Measurements from ENCODE around the gene AACS. TPM values are rescaled to one million over a fixed set of nuclear protein-coding genes. Genes with fewer than 3 reads are reported as not detected.

Gene AACS
- total and polyA plus RNA-seq, 2 of the 13 experiments (the other 11 are each of a cell fraction or from before 2014, with no cell fraction given) = 23.3 to 28.8 TPM

DNA sequence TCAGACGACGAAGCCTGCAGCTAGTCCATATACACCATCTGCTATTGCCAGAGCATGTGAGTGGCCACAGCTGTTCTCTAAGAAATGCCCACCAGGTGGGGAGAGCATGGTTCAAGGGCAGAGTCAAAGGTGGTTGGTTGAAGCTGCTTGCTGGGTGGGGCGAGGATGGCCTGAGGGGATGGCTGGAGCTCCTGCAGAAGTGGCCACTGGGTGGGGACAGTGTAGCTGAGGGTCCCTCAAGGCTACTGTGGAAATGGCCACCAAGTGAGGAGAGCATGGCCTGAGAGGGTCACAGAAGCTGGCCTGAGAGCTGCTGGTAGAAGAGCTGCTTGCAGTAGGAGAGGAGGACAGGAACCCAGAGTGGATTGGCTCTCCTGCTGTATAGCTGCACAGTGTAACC, 102.4 kb downstream of the AACS start:
- 81% methylated on average over 2 of the region's 3 CpGs for WGBS (ENCODE audit: low lambda C conversion rate)
- Histone ChIP-seq H3K79me2 (ENCODE audit: insufficient read depth, low read length) (no peaks in the 10 kb centered on the region), H3K4me1 (ENCODE audit: insufficient read depth, low read length) (no peaks in the 10 kb centered on the region), H3K9ac (ENCODE audit: insufficient read depth, low read depth, low read length) (no peak overlapping the region), H3K27me3 (ENCODE audit: control insufficient read depth in 1 of 2, insufficient read depth in 2 of 2, low read length in 2 of 2) (peaks cover 4 to 24% of the 10 kb centered on the region in 2 experiments; a peak in 2 of 5 replicates), H2AFZ (ENCODE audit: low read length) (no peak overlapping the region), H3K27ac (ENCODE audit: extremely low read length, insufficient read depth, low read length) (no peak overlapping the region), H3K4me2 (ENCODE audit: low read depth, low read length) (no peak overlapping the region), H3K36me3 (replicated peaks in 1 of 2; ENCODE audit: control insufficient read depth in 1 of 2, insufficient read depth in 2 of 2, low read length in 2 of 2) (no peaks in the 10 kb centered on the region), H3K4me3 (replicated peaks in 1 of 3; ENCODE audit: insufficient read depth in 1 of 3, low read depth in 2 of 3, low read length in 3 of 3) (no peak overlapping the region), H3K9me3 (ENCODE audit: low read length) (no peaks in the 10 kb centered on the region), H4K20me1 (ENCODE audit: insufficient read depth, low read length) (no peaks in the 10 kb centered on the region)
- in situ Hi-C loops (cut with HindIII; ENCODE audit: extremely low pct_ligation_motif_present, low pct_unique_long_range_greater_than_20kb) (no loop called here), intact Hi-C loops (cut with micrococcal nuclease; ENCODE audit: unreplicated experiment) (no loop called here)
- peak; percentile 52 for ATAC-seq
- TF ChIP-seq, protein P1, sequence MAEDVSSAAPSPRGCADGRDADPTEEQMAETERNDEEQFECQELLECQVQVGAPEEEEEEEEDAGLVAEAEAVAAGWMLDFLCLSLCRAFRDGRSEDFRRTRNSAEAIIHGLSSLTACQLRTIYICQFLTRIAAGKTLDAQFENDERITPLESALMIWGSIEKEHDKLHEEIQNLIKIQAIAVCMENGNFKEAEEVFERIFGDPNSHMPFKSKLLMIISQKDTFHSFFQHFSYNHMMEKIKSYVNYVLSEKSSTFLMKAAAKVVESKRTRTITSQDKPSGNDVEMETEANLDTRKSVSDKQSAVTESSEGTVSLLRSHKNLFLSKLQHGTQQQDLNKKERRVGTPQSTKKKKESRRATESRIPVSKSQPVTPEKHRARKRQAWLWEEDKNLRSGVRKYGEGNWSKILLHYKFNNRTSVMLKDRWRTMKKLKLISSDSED (CRISPR knock-in tag; IDR thresholded peaks at IDR 0.05) = no peak
- no peak for TF ChIP-seq BRCA1 (CRISPR knock-in tag; IDR thresholded peaks at IDR 0.05)
- no peak for TF ChIP-seq ZBTB38 (CRISPR knock-in tag; IDR thresholded peaks at IDR 0.05)
- TF ChIP-seq ZNF549 (CRISPR knock-in tag; IDR thresholded peaks at IDR 0.05) = no peak
- no peak for TF ChIP-seq ZNF563 (CRISPR knock-in tag; IDR thresholded peaks at IDR 0.05)
- no peak for TF ChIP-seq ZFP82 (CRISPR knock-in tag; IDR thresholded peaks at IDR 0.05; ENCODE audit: borderline replicate concordance)
- TF ChIP-seq TCF12 (IDR thresholded peaks at IDR 0.05) = no peak
- no peak for TF ChIP-seq TCF12 (CRISPR knock-in tag; IDR thresholded peaks at IDR 0.05)
- TF ChIP-seq CBX5 (CRISPR knock-in tag; IDR thresholded peaks at IDR 0.05; ENCODE audit: borderline replicate concordance) = no peak
- no peak for TF ChIP-seq TBX3 (IDR thresholded peaks at IDR 0.05; ENCODE audit: borderline replicate concordance)
- TF ChIP-seq ZNF780A (CRISPR knock-in tag; IDR thresholded peaks at IDR 0.05) = no peak
- no peak for TF ChIP-seq FOXA1 (IDR thresholded peaks at IDR 0.05)
- TF ChIP-seq FOXA1 (CRISPR knock-in tag; IDR thresholded peaks at IDR 0.05) = no peak
- no peak for TF ChIP-seq MED1 (CRISPR knock-in tag; IDR thresholded peaks at IDR 0.05)
- TF ChIP-seq, protein P2, sequence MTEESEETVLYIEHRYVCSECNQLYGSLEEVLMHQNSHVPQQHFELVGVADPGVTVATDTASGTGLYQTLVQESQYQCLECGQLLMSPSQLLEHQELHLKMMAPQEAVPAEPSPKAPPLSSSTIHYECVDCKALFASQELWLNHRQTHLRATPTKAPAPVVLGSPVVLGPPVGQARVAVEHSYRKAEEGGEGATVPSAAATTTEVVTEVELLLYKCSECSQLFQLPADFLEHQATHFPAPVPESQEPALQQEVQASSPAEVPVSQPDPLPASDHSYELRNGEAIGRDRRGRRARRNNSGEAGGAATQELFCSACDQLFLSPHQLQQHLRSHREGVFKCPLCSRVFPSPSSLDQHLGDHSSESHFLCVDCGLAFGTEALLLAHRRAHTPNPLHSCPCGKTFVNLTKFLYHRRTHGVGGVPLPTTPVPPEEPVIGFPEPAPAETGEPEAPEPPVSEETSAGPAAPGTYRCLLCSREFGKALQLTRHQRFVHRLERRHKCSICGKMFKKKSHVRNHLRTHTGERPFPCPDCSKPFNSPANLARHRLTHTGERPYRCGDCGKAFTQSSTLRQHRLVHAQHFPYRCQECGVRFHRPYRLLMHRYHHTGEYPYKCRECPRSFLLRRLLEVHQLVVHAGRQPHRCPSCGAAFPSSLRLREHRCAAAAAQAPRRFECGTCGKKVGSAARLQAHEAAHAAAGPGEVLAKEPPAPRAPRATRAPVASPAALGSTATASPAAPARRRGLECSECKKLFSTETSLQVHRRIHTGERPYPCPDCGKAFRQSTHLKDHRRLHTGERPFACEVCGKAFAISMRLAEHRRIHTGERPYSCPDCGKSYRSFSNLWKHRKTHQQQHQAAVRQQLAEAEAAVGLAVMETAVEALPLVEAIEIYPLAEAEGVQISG (CRISPR knock-in tag; IDR thresholded peaks at IDR 0.05) = no peak
- TF ChIP-seq BRD4 (CRISPR knock-in tag; IDR thresholded peaks at IDR 0.05) = no peak
- no peak for TF ChIP-seq NR2F6 (IDR thresholded peaks at IDR 0.05)
- no peak for TF ChIP-seq NR2F6 (CRISPR knock-in tag; IDR thresholded peaks at IDR 0.05)
- no peak for TF ChIP-seq JARID2 (CRISPR knock-in tag; IDR thresholded peaks at IDR 0.05; ENCODE audit: insufficient replicate concordance)
- TF ChIP-seq MEF2D (CRISPR knock-in tag; IDR thresholded peaks at IDR 0.05) = no peak
- no peak for TF ChIP-seq RFX1 (IDR thresholded peaks at IDR 0.05)
- BruUV-seq (replicated peaks) = no TSS peak
- FAIRE-seq = no peak
- ChIA-PET CTCF (ENCODE audit: low intra/inter-chr PET ratio, low total read pairs) (no interaction called here), POLR2A (no interaction called here)
- DNase-seq (ENCODE audit: low spot score) = no peak
